GM12873 (cell line): Measurements from ENCODE around the gene GRAMD1B.

ENCODE experiments used
- CTCF ChIP-seq: IDR thresholded peaks from 2 replicates; pipeline ENCODE4 v1.5.1; 2012; ENCODE audit warnings: low read depth, mild to moderate bottlenecking, moderate library complexity, low read length, control low read depth; ENCODE audit not compliant: insufficient read depth; ENCODE audit errors: missing control alignments

The GRAMD1B gene

GRCh38 chr11:123487157-123487744 lies 57.2 kb downstream of the GRAMD1B start:
- no peak for TF ChIP-seq CTCF

- TF ChIP-seq CTCF = peak; percentile 21
These were observed 60.5 kb downstream of the GRAMD1B start for GRCh38 chr11:123490527-123490926.

- TF ChIP-seq CTCF = no peak
These were observed 61.2 kb downstream of the GRAMD1B start for GRCh38 chr11:123491241-123491640.

GRCh38 chr11:123493349-123494063 lies 63.4 kb downstream of the GRAMD1B start:
- TF ChIP-seq CTCF = no peak

- TF ChIP-seq CTCF = no peak
These were observed 64.4 kb downstream of the GRAMD1B start for GRCh38 chr11:123494195-123495050.

GRCh38 chr11:123504401-123504800 lies 74.3 kb downstream of the GRAMD1B start:
- TF ChIP-seq CTCF = no peak
